ENCODE results near the gene MET. TPM values are rescaled to one million over a fixed set of nuclear protein-coding genes. Genes with fewer than 3 reads are reported as not detected.
A peak's percentile ranks its signal among the peaks of the same experiment; 100 is the strongest.

MET gene
- total and polyA plus RNA-seq, 2 of the 13 experiments (the other 11 are each of a cell fraction or from before 2014, with no cell fraction given) = 21.8 to 31.5 TPM

DNA sequence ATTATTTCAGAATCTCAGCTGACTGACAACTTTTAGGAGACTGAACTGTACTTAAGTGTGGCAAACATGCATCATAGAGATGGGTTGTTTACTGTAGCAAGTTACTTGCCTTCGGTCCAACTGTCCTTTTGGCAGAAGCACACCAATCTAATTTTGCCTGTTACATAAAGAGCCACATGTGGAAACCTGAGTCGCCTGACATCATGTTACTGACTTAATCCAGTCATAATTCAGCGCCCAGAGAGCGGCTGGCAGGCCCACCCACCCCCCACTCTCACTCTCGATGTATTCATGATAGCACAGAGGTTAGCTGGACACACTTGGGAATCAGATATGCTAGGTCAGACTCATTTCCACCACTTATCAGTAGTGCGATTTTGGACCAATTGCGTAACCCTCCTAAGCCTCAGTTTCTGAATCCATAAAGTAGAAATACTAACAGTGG is 133.1 kb downstream of the MET start (continued):
- TF ChIP-seq, protein P1, sequence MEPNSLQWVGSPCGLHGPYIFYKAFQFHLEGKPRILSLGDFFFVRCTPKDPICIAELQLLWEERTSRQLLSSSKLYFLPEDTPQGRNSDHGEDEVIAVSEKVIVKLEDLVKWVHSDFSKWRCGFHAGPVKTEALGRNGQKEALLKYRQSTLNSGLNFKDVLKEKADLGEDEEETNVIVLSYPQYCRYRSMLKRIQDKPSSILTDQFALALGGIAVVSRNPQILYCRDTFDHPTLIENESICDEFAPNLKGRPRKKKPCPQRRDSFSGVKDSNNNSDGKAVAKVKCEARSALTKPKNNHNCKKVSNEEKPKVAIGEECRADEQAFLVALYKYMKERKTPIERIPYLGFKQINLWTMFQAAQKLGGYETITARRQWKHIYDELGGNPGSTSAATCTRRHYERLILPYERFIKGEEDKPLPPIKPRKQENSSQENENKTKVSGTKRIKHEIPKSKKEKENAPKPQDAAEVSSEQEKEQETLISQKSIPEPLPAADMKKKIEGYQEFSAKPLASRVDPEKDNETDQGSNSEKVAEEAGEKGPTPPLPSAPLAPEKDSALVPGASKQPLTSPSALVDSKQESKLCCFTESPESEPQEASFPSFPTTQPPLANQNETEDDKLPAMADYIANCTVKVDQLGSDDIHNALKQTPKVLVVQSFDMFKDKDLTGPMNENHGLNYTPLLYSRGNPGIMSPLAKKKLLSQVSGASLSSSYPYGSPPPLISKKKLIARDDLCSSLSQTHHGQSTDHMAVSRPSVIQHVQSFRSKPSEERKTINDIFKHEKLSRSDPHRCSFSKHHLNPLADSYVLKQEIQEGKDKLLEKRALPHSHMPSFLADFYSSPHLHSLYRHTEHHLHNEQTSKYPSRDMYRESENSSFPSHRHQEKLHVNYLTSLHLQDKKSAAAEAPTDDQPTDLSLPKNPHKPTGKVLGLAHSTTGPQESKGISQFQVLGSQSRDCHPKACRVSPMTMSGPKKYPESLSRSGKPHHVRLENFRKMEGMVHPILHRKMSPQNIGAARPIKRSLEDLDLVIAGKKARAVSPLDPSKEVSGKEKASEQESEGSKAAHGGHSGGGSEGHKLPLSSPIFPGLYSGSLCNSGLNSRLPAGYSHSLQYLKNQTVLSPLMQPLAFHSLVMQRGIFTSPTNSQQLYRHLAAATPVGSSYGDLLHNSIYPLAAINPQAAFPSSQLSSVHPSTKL (CRISPR knock-in tag; IDR thresholded peaks at IDR 0.05) = peak; percentile 62
- peak; percentile 33 for TF ChIP-seq FOXP4 (CRISPR knock-in tag; IDR thresholded peaks at IDR 0.05)
- peak; percentile 84 for TF ChIP-seq SIX4 (CRISPR knock-in tag; IDR thresholded peaks at IDR 0.05)
- TF ChIP-seq ZNF33A (CRISPR knock-in tag; IDR thresholded peaks at IDR 0.05; ENCODE audit: borderline replicate concordance) = no peak
- TF ChIP-seq MAF1 (CRISPR knock-in tag; IDR thresholded peaks at IDR 0.05; ENCODE audit: borderline replicate concordance) = no peak
- TF ChIP-seq, protein P2, sequence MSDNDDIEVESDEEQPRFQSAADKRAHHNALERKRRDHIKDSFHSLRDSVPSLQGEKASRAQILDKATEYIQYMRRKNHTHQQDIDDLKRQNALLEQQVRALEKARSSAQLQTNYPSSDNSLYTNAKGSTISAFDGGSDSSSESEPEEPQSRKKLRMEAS (IDR thresholded peaks at IDR 0.05) = peak; percentile 60
- TF ChIP-seq ZNF264 (CRISPR knock-in tag; IDR thresholded peaks at IDR 0.05) = 0 out of 2 replicates have a peak, but pooled peaks have one; percentile 22
- no peak for TF ChIP-seq ZNF652 (CRISPR knock-in tag; IDR thresholded peaks at IDR 0.05; ENCODE audit: borderline replicate concordance, low read depth)
- TF ChIP-seq CEBPG (CRISPR knock-in tag; IDR thresholded peaks at IDR 0.05) = peak; percentile 94
- TF ChIP-seq KLF11 (CRISPR knock-in tag; IDR thresholded peaks at IDR 0.05) = 0 out of 2 replicates have a peak, but pooled peaks have one; percentile 18
- TF ChIP-seq ZSCAN31 (CRISPR knock-in tag; IDR thresholded peaks at IDR 0.05; ENCODE audit: low read depth) = 0 out of 2 replicates have a peak, but pooled peaks have one; percentile 46
- TF ChIP-seq SIX1 (CRISPR knock-in tag; IDR thresholded peaks at IDR 0.05; ENCODE audit: borderline replicate concordance) = peak; percentile 69; the same call in 1 of the 2 replicates
- no peak for TF ChIP-seq GATAD1 (CRISPR knock-in tag; IDR thresholded peaks at IDR 0.05)
- TF ChIP-seq CREB1 (IDR thresholded peaks at IDR 0.05) = 0 out of 2 replicates have a peak, but pooled peaks have one; percentile 28
- peak; percentile 51 for TF ChIP-seq CREB1 (CRISPR knock-in tag; IDR thresholded peaks at IDR 0.05)
- TF ChIP-seq NCOA2 (CRISPR knock-in tag; IDR thresholded peaks at IDR 0.05) = peak; percentile 24; the same call in 1 of the 2 replicates
- 0 out of 2 replicates have a peak, but pooled peaks have one; percentile 24 for TF ChIP-seq ZNF792 (CRISPR knock-in tag; IDR thresholded peaks at IDR 0.05)
- peak; percentile 37; the same call in 1 of the 2 replicates for TF ChIP-seq TAF1 (CRISPR knock-in tag; IDR thresholded peaks at IDR 0.05)
- TF ChIP-seq DNMT3B (CRISPR knock-in tag; conservative IDR thresholded peaks at IDR 0.05) = 0 out of 2 replicates have a peak, but pooled peaks have one; percentile 69
- TF ChIP-seq FOXA1 (IDR thresholded peaks at IDR 0.05) = no peak
- TF ChIP-seq FOXA1 (CRISPR knock-in tag; IDR thresholded peaks at IDR 0.05) = peak; percentile 32; the same call in 1 of the 2 replicates
- TF ChIP-seq ZNF317 (CRISPR knock-in tag; IDR thresholded peaks at IDR 0.05) = no peak
- peak; percentile 43; the same call in 1 of the 2 replicates for TF ChIP-seq MIER3 (CRISPR knock-in tag; IDR thresholded peaks at IDR 0.05; ENCODE audit: borderline replicate concordance)
- peak; percentile 36; the same call in 1 of the 2 replicates for TF ChIP-seq HMG20A (CRISPR knock-in tag; IDR thresholded peaks at IDR 0.05; ENCODE audit: borderline replicate concordance)
- peak; percentile 37; the same call in 1 of the 2 replicates for TF ChIP-seq NR2F6 (IDR thresholded peaks at IDR 0.05)
- TF ChIP-seq NR2F6 (CRISPR knock-in tag; IDR thresholded peaks at IDR 0.05) = 0 out of 2 replicates have a peak, but pooled peaks have one; percentile 6
- no peak for TF ChIP-seq ZNF382 (CRISPR knock-in tag; IDR thresholded peaks at IDR 0.05; ENCODE audit: borderline replicate concordance)
- TF ChIP-seq DMAP1 (CRISPR knock-in tag; IDR thresholded peaks at IDR 0.05) = 0 out of 2 replicates have a peak, but pooled peaks have one; percentile 11
- peak; percentile 67 for TF ChIP-seq SALL1 (CRISPR knock-in tag; IDR thresholded peaks at IDR 0.05)
- TF ChIP-seq POLR2G (IDR thresholded peaks at IDR 0.05; ENCODE audit: low read depth, low read length) = 0 out of 2 replicates have a peak, but pooled peaks have one; percentile 35

Measured in HepG2 (cell line).